Keratinocyte (primary cell): Measurements from ENCODE around the gene SERPINA1. TPM values are rescaled to one million over a fixed set of nuclear protein-coding genes. Genes with fewer than 3 reads are reported as not detected.

Experiments
- DNase-seq: peaks from one replicate; pipeline ENCODE4 v3.0.0-alpha.2; 2011; ENCODE audit warnings: low read depth, missing footprints, low spot score
- FAIRE-seq: peaks from 2 replicates; lab custom pipeline; 2011; peaks lifted over from hg19 to GRCh38; lab: Jason Lieb, UNC
- H2AFZ ChIP-seq: 2 replicates; pipeline ENCODE4 v1.6.0; 2012; ENCODE audit warnings: low read length, control low read depth, inconsistent platforms; ENCODE audit not compliant: control insufficient read depth
- H3K27ac ChIP-seq: 2 replicates; pipeline ENCODE4 v1.5.1; 2011; ENCODE audit warnings: low read length; ENCODE audit not compliant: control insufficient read depth, insufficient read depth
- H3K27me3 ChIP-seq: 3 replicates; pipeline ENCODE4 v1.6.0; 2011; ENCODE audit warnings: low read length; ENCODE audit not compliant: control insufficient read depth, insufficient read depth; ENCODE audit errors: extremely low read depth
- H3K36me3 ChIP-seq, 2 experiments: 2 replicates in 1 of 2; 3 replicates in 1 of 2; pipeline ENCODE4 v1.5.1; 2011; ENCODE audit warnings: low read length in 2 of 2, mild to moderate bottlenecking in 1 of 2; ENCODE audit not compliant: control insufficient read depth in 2 of 2, insufficient read depth in 2 of 2; ENCODE audit errors: extremely low read depth in 1 of 2
- H3K4me1 ChIP-seq: 3 replicates; pipeline ENCODE4 v1.5.1; 2011; ENCODE audit warnings: low read length; ENCODE audit not compliant: control insufficient read depth, insufficient read depth; ENCODE audit errors: extremely low read depth
- H3K4me2 ChIP-seq: 3 replicates; pipeline ENCODE4 v1.6.0; 2011; ENCODE audit warnings: low read depth, low read length; ENCODE audit not compliant: control insufficient read depth, insufficient read depth; ENCODE audit errors: extremely low read depth
- H3K4me3 ChIP-seq, 3 experiments: fragments of 200-600 bp in 1 of 3; sonication (generic) in 1 of 3; 2 replicates in 2 of 3; 3 replicates in 1 of 3; pipeline ENCODE4 v1.5.1; 2011 to 2016; ENCODE audit warnings: low read length in 3 of 3, mild to moderate bottlenecking in 3 of 3, control low read depth in 2 of 3, inconsistent platforms in 1 of 3, low read depth in 1 of 3, mixed read lengths in 1 of 3, mixed run types in 1 of 3, moderate library complexity in 1 of 3; ENCODE audit not compliant: control insufficient read depth in 2 of 3, insufficient read depth in 2 of 3; ENCODE audit errors: extremely low read depth in 1 of 3
- H3K79me2 ChIP-seq: 2 replicates; pipeline ENCODE4 v1.6.0; 2012; ENCODE audit warnings: low read length; ENCODE audit not compliant: control insufficient read depth, insufficient read depth
- H3K9ac ChIP-seq: 3 replicates; pipeline ENCODE4 v1.6.0; 2011; ENCODE audit warnings: low read length; ENCODE audit not compliant: control insufficient read depth, insufficient read depth; ENCODE audit errors: extremely low read depth
- H3K9me1 ChIP-seq: 3 replicates; pipeline ENCODE4 v1.6.0; 2011; ENCODE audit warnings: low read length; ENCODE audit not compliant: control insufficient read depth, insufficient read depth; ENCODE audit errors: extremely low read depth
- H3K9me3 ChIP-seq: 2 replicates; pipeline ENCODE4 v1.5.1; 2012; ENCODE audit warnings: low read depth, low read length; ENCODE audit not compliant: control insufficient read depth
- H4K20me1 ChIP-seq: 3 replicates; pipeline ENCODE4 v1.6.0; 2011; ENCODE audit warnings: low read length; ENCODE audit not compliant: control insufficient read depth, insufficient read depth; ENCODE audit errors: extremely low read depth
- CTCF ChIP-seq, 3 experiments: IDR thresholded peaks in 1 of 3; conservative IDR thresholded peaks in 1 of 3; optimal IDR thresholded peaks in 1 of 3; 2 replicates in 2 of 3; 3 replicates in 1 of 3; pipeline versions ENCODE3 to v1.5.1; 2011; ENCODE audit warnings: low read length in 3 of 3, mild to moderate bottlenecking in 3 of 3, moderate library complexity in 2 of 3, control low read depth in 1 of 3, inconsistent platforms in 1 of 3; ENCODE audit not compliant: insufficient read depth in 2 of 3; ENCODE audit errors: extremely low read depth in 1 of 3
- EZH2 ChIP-seq: IDR thresholded peaks from one replicate; pipeline ENCODE4 v1.6.1; 2012; ENCODE audit warnings: inconsistent platforms, mild to moderate bottlenecking, low read length, moderate library complexity
- dilution Hi-C: fragments of 300-500 bp; cut with MboI; formaldehyde crosslinking; loops from one replicate; pipeline ENCODE4 v1.7.0; 2020; ENCODE audit warnings: low sequenced_read_pairs; ENCODE audit not compliant: extremely low pct_ligation_motif_present
- polyA plus RNA-seq, 5 experiments: library from polyadenylated mRNA; depleted of rRNA in 3 of 5; stranded (reverse) in 3 of 5; stranded (forward) in 1 of 5; unstranded in 1 of 5; fragments of >200 nt; gene quantifications; 1 replicate in 1 of 5; 2 replicates in 3 of 5; 3 replicates in 1 of 5; pipeline versions ENCODE4 v1.2.1 to v1.2.3, GENCODE V29; 2011 to 2012; ENCODE audit warnings: missing spikeins in 2 of 5, low read depth in 1 of 5, low replicate concordance in 1 of 5

The SERPINA1 gene
- polyA plus RNA-seq, 1 donor (not counting 4 experiments of a cell fraction or from before 2014, with no cell fraction given): 0.71 TPM

GRCh38 chr14:94388027-94388383, 397 bp downstream of the SERPINA1 start:
- Histone ChIP-seq H3K36me3 (no peaks in the 10 kb centered on the region), H3K9me1 (no peaks in the 10 kb centered on the region), H3K79me2 (no peaks in the 10 kb centered on the region), H3K9ac (no peak overlapping the region), H3K4me1 (peaks cover 5% of the 10 kb centered on the region), H3K27me3 (no peaks in the 10 kb centered on the region), H3K4me2 (no peak overlapping the region), H2AFZ (no peak overlapping the region), H3K4me3 (no peak overlapping the region), H3K27ac (no peak overlapping the region), H4K20me1 (no peaks in the 10 kb centered on the region), H3K9me3 (no peaks in the 10 kb centered on the region)
- FAIRE-seq: no peak
- DNase-seq: no peak
- dilution Hi-C loops: no loop called here
- TF ChIP-seq EZH2 (no peak), CTCF (optimal IDR thresholded peaks at IDR 0.05 in 1 of 3, IDR thresholded peaks at IDR 0.05 in 1 of 3, conservative IDR thresholded peaks at IDR 0.05 in 1 of 3; ENCODE audit: extremely low read depth in 1 of 3, insufficient read depth in 2 of 3, low read length in 3 of 3) (no peak)

GRCh38 chr14:94387051-94388026, 1.1 kb downstream of the SERPINA1 start:
- no peak for TF ChIP-seq EZH2
- no peak for TF ChIP-seq CTCF (optimal IDR thresholded peaks at IDR 0.05 in 1 of 3, IDR thresholded peaks at IDR 0.05 in 1 of 3, conservative IDR thresholded peaks at IDR 0.05 in 1 of 3; ENCODE audit: extremely low read depth in 1 of 3, insufficient read depth in 2 of 3, low read length in 3 of 3)
- Histone ChIP-seq H3K4me3 (no peak overlapping the region), H4K20me1 (no peaks in the 10 kb centered on the region), H3K4me1 (peaks cover 5% of the 10 kb centered on the region), H3K27me3 (peaks cover 4% of the 10 kb centered on the region), H2AFZ (no peak overlapping the region), H3K4me2 (no peak overlapping the region), H3K9me3 (no peaks in the 10 kb centered on the region), H3K9me1 (no peaks in the 10 kb centered on the region), H3K79me2 (no peaks in the 10 kb centered on the region), H3K9ac (no peak overlapping the region), H3K27ac (no peak overlapping the region), H3K36me3 (no peaks in the 10 kb centered on the region)
- DNase-seq: no peak
- dilution Hi-C loops: no loop called here
- no peak for FAIRE-seq
